HUES48 (cell line): ENCODE measurements around the gene GNG13.
A peak's percentile ranks its signal among the peaks of the same experiment; 100 is the strongest.

Experiments used
- H3K27ac ChIP-seq: one replicate; pipeline ENCODE4 v1.7.0; 2013; ENCODE audit warnings: low read depth, low read length, inconsistent platforms
- H3K27me3 ChIP-seq: 2 replicates; pipeline ENCODE4 v1.6.1; 2013; ENCODE audit warnings: mild to moderate bottlenecking, low read length; ENCODE audit not compliant: control insufficient read depth, insufficient read depth
- H3K36me3 ChIP-seq: 2 replicates; pipeline ENCODE4 v1.6.1; 2013; ENCODE audit warnings: low read length; ENCODE audit not compliant: control insufficient read depth, insufficient read depth
- H3K4me1 ChIP-seq: 2 replicates; pipeline ENCODE4 v1.6.1; 2013; ENCODE audit warnings: mild to moderate bottlenecking, low read length; ENCODE audit not compliant: control insufficient read depth, insufficient read depth
- H3K4me3 ChIP-seq: 2 replicates; pipeline ENCODE4 v1.5.1; 2013; ENCODE audit warnings: mild to moderate bottlenecking, low read depth, low read length
- H3K9ac ChIP-seq: 2 replicates; pipeline ENCODE4 v1.6.1; 2013; ENCODE audit warnings: mild to moderate bottlenecking, low read depth, low read length, moderate library complexity
- H3K9me3 ChIP-seq: 2 replicates; pipeline ENCODE4 v1.6.1; 2013; ENCODE audit warnings: low read length; ENCODE audit not compliant: control insufficient read depth, insufficient read depth

Gene GNG13, protein sequence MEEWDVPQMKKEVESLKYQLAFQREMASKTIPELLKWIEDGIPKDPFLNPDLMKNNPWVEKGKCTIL

DNA sequence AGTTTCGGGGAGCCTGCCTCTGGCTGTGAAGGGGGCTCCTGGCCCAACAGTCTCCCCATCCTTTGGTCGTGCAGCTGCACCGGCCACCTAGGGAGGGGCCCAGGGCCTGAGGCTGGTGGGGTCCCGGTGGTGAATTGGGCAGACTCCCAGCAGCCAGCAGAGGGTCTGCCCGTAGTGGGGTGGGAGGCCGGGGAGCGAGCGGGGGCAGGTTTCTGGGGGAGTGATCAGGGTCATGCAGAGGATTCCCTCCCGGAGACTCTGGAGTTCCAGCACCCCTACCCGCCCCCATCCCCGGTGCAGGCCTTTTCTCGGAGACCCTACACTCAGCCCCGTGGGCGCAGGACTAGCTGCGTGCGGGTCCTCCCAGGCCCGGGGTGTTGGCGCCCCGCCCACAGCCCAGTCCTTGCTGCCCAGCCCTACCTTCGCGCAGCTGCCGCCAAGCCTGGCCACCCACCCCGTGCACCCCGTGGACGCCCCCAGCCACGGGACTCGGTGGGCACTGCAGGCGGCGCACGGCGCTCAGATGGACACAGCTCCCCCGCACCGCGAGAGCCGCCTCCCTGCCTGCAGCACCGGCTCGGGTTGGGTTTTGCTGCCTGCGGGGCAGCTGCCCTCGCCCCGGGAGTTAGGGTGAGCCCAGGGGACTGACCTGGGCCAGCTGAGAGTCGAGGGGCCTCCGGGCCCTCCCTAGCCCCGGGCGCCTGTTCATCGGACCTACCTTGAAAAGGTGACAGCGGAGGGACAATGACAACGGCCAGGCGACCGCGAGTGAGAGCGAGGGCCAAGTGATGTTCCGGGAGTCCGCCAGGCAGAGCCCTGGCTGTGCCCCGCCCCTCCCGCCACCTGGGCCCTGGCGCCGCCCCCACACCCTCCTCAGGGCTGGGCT, at the start of gene GNG13:
Gene GNG13 (minus strand): TSS at position 787 of the 886 bp plus-strand sequence. CDS start 1,657 bp downstream, outside the sequence.
- H3K27me3 ChIP-seq: peaks cover 40% of the 10 kb centered on the region
- H3K9ac ChIP-seq: no peak within 1 kb of the TSS

DNA sequence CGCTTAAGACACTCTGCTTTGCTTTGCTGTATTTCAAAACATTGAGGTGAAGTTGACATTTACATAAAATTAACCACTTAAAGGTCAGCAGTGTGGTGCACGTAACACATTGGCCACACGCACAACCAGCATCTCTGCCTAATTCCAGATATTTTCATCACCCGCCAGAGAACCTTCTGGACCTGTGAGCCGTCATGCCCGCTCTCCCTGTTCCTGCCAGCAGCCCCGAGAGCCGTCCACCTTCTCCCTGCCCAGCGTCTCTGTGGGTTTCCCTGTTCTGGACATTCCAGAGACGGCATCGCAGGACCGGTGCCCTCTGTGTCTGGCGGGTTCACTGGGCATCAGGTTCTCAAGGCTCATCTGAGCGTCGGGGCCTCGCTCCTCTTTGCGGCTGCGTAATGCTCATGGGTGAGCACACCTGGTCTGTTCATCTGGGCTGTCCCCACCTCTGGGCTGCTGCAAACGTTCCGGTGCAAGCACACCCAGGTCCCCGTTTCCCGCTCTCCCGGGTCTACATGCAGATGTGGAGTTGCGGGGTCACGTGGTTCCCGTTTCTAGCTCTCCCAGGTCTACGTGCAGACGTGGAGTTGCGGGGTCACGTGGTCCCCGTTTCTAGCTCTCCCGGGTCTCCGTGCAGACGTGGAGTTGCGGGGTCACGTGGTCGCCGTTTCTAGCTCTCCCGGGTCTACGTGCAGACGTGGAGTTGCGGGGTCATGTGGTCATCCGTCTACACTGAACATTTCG, 48.1 kb upstream of the GNG13 start:
- no peak overlapping the region for H3K4me3 ChIP-seq
- H3K36me3 ChIP-seq: no peaks in the 10 kb centered on the region
- H3K27me3 ChIP-seq: no peaks in the 10 kb centered on the region
- H3K9me3 ChIP-seq: peaks cover 41% of the 10 kb centered on the region
- H3K4me1 ChIP-seq: no peaks in the 10 kb centered on the region
- no peak overlapping the region for H3K9ac ChIP-seq
- no peak overlapping the region for H3K27ac ChIP-seq

More for the DNA sequence above, at the start of gene GNG13:
- H3K36me3 ChIP-seq: peaks cover 18% of the 10 kb centered on the region; the same call in 1 of the 2 replicates
- H3K4me1 ChIP-seq: peaks cover 3% of the 10 kb centered on the region; the same call in 1 of the 2 replicates
- H3K4me3 ChIP-seq: peak within 1 kb of the TSS; percentile 51; the same call in 1 of the 2 replicates
- H3K9me3 ChIP-seq: no peaks in the 10 kb centered on the region
- H3K27ac ChIP-seq: no peak within 1 kb of the TSS

DNA sequence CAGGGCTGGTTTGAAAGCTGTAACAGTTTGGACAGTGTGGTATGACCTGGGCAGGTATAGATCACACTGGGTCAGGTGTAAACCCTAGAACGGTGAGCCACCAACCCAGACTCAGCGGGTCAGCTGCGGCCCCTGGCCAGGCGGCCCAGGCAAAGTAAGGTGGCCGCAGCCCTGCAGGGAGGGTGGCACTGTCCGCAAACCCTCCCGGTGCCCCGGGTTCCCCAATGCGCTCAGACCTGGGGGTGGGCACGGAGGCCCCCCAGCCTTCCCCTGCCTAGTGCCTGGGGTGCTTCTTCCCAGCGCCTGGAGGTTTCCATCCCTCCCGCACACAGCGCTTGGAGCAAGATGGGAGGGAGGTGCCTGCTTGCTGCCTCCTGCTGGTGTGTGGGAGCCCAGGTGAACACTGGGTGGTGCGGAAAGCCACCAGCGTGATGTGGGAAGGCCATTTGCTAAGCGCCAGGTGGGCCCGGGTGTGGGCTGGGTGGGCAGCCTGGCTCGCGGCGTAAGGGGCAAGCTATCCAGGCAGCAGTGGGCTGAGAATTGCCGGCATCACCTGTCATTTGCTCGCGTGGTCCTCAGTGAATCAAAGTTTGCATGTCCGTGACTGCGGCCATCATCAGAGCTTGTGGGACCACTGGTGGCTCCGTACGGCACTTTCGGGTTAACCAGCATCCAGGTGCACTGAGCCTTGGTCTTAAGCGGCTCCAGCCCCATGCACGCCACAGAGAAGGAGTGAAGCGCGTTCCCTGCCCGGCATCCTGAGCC, 47.3 kb upstream of the GNG13 start:
- no peak overlapping the region for H3K9ac ChIP-seq
- no peak overlapping the region for H3K27ac ChIP-seq
- H3K9me3 ChIP-seq: peaks cover 41% of the 10 kb centered on the region
- H3K36me3 ChIP-seq: no peaks in the 10 kb centered on the region
- no peak overlapping the region for H3K4me3 ChIP-seq
- H3K4me1 ChIP-seq: no peaks in the 10 kb centered on the region
- no peaks in the 10 kb centered on the region for H3K27me3 ChIP-seq

DNA sequence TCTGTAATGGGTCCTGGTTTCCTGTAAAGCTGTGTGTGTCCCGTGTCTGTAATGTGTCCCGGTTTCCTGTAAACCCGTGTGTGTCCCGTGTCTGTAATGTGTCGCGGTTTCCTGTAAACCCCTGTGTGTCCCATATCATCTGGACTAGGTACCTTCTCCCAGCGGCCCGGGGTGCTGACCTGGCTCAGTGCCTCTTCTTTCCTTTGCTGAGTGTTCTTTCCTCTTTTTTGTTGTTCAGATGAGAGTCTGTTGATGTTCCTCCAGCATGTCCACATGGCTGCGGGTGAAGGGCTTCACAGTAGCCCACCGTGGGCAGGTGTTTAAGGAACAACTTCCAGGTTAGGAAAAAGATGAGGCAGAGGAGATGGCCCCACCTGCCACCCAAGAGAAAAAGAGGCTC, 46.6 kb upstream of the GNG13 start:
- H3K36me3 ChIP-seq: no peaks in the 10 kb centered on the region
- H3K4me3 ChIP-seq: no peak overlapping the region
- no peak overlapping the region for H3K9ac ChIP-seq
- no peaks in the 10 kb centered on the region for H3K4me1 ChIP-seq
- no peaks in the 10 kb centered on the region for H3K27me3 ChIP-seq
- H3K27ac ChIP-seq: no peak overlapping the region
- H3K9me3 ChIP-seq: peaks cover 39% of the 10 kb centered on the region

DNA sequence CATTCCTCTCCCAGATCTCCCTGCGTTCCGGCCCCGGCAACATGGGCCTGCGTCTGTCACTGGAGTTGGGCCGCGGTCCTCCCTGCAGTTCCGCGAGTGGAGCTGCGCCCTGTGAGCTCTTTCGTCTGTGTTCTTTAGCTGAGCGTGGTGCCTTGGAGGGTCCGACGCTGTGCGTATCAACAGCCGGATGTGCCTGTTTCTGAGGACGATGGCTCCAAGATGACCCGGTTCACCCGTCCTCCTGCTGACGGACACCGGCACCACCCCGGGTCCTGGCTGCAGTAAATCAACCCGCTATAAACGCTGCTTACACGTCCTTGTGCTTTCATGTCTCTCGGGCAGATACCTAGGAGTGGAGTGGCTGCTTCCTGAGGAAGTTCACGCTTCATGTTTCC, 44.8 kb upstream of the GNG13 start:
- no peak overlapping the region for H3K9ac ChIP-seq
- H3K4me3 ChIP-seq: no peak overlapping the region
- H3K4me1 ChIP-seq: no peaks in the 10 kb centered on the region
- H3K36me3 ChIP-seq: no peaks in the 10 kb centered on the region
- H3K27me3 ChIP-seq: no peaks in the 10 kb centered on the region
- peaks cover 21% of the 10 kb centered on the region for H3K9me3 ChIP-seq
- H3K27ac ChIP-seq: no peak overlapping the region

DNA sequence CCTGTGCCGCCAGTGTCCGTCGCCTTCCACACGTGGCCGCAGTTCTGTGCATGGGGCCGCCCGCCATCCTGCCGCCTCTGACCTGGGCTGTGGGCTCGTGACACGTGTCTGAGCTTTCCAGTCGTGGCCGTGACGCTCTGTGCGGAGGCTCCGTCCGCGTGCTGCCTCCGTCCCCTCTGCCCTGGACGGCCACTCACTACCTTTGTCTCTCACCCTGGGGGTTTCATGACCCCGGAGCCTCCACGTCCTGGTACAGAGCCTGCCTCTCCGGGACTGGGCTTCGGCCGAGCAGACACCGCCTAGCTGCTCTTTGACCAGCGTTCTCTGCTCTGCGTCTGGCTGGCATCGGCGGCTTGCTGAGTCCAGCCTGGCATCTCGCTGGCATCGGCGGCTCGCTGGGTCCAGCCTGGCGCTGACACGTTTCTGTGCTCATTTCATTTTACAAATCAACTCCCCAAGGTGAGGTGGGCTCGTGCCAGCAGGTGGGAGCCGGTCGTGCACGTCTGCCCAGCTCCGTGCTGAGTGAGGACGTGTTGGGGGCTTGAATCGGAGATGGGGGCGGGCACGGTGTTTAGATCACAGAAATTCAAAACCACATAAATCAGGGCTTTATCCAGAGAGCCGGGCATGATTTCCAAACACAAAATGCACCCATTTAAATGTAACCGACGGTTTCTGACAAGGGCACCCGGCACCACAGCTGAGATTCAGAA, 44.3 kb upstream of the GNG13 start:
- H3K4me1 ChIP-seq: no peaks in the 10 kb centered on the region
- H3K9me3 ChIP-seq: peaks cover 16% of the 10 kb centered on the region
- H3K27me3 ChIP-seq: no peaks in the 10 kb centered on the region
- no peak overlapping the region for H3K9ac ChIP-seq
- H3K4me3 ChIP-seq: no peak overlapping the region
- H3K36me3 ChIP-seq: no peaks in the 10 kb centered on the region
- no peak overlapping the region for H3K27ac ChIP-seq

DNA sequence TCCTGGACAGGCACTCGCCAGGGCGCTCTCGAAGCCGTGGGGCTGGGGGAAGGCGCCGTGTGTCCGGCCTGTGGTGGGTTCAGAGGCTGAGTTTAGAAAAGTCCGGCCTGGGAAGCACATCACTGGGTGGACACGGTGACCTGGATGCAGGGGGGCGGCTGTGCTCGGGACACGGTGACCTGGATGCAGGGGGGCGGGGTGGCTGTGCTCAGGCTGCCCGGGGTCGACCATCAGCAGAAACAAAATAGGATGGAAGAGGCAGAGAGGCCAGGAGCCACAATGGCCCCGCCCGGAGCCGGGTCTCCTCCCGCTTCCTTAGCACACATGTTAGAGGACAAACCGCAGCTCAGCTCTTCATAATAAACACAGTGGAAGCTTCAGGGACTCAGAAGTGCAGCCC, 43.2 kb upstream of the GNG13 start:
- H3K27me3 ChIP-seq: no peaks in the 10 kb centered on the region
- no peaks in the 10 kb centered on the region for H3K36me3 ChIP-seq
- H3K9me3 ChIP-seq: peaks cover 7% of the 10 kb centered on the region
- H3K9ac ChIP-seq: no peak overlapping the region
- no peak overlapping the region for H3K27ac ChIP-seq
- no peaks in the 10 kb centered on the region for H3K4me1 ChIP-seq
- no peak overlapping the region for H3K4me3 ChIP-seq

DNA sequence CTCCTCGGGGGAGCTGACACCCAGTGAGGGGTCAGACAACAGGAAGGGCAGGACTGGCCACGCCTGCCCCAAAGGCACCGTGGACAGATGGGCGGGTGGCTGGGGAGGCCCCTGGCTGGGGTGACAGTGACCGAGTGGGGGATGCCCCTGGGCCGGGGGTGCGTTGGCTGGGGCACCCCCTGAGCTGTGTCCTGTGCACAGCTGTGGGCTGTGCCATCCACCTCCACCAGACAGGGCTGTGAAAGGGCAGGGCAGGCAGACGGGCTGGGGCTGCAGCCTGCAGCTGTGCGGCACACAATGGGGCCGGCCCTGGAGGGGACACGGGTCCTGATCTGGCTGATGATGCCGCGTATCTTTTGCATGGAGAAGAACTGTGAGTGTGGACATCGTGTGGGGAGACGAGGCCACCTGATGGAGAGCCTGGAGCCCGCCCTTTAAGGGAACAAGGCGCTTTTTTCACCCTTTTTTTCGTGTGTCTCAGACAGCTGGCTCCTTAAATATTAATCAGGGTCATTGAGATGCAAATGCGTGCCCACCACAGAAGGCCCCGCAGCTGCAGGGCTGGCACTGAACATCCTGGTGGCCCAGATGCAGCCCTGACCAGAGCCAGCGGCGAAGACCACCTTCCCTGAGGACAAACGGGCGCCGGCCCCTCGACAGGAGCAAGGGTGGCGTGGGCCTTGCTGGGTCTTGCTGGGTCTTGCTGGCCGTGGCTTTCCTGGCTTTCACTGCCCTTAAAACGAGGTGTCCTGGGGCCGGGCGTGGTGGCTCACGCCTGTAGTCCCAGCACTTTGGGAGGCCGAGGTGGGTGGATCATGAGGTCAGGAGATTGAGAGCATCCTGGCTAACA, 42.4 kb upstream of the GNG13 start:
- Histone ChIP-seq H3K9ac (no peak overlapping the region), H3K27ac (no peak overlapping the region), H3K9me3 (no peaks in the 10 kb centered on the region; the same call in 1 of the 2 replicates), H3K4me3 (no peak overlapping the region), H3K27me3 (no peaks in the 10 kb centered on the region), H3K36me3 (no peaks in the 10 kb centered on the region), H3K4me1 (no peaks in the 10 kb centered on the region)

DNA sequence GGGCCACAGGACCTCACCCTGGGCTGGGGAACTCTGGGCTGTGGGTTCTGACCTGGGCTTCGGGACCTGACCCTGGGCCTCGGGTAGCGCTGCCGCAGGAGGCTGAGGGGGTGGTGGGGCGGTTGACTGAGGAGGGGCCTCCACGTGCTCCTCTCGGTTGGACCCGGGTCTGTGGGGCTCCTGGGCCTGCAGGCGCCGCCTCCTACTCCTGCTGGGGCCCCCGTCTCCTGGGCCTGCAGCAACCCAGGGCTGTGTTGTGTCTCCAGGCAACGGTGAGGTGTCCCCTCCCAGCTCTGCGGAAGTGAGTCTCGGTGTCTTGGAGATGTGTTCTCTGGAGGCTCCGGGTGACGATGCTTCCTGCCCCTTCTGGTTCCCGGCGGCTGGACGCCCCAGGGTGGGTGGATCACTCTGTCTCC, 41.5 kb upstream of the GNG13 start:
- no peak overlapping the region for H3K9ac ChIP-seq
- no peaks in the 10 kb centered on the region; the same call in 1 of the 2 replicates for H3K9me3 ChIP-seq
- no peak overlapping the region for H3K27ac ChIP-seq
- H3K36me3 ChIP-seq: no peaks in the 10 kb centered on the region
- H3K27me3 ChIP-seq: no peaks in the 10 kb centered on the region
- H3K4me3 ChIP-seq: no peak overlapping the region
- no peaks in the 10 kb centered on the region for H3K4me1 ChIP-seq
